ENCODE measurements around the gene RNFT2.

RNFT2 gene, protein sequence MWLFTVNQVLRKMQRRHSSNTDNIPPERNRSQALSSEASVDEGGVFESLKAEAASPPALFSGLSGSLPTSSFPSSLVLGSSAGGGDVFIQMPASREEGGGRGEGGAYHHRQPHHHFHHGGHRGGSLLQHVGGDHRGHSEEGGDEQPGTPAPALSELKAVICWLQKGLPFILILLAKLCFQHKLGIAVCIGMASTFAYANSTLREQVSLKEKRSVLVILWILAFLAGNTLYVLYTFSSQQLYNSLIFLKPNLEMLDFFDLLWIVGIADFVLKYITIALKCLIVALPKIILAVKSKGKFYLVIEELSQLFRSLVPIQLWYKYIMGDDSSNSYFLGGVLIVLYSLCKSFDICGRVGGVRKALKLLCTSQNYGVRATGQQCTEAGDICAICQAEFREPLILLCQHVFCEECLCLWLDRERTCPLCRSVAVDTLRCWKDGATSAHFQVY

DNA sequence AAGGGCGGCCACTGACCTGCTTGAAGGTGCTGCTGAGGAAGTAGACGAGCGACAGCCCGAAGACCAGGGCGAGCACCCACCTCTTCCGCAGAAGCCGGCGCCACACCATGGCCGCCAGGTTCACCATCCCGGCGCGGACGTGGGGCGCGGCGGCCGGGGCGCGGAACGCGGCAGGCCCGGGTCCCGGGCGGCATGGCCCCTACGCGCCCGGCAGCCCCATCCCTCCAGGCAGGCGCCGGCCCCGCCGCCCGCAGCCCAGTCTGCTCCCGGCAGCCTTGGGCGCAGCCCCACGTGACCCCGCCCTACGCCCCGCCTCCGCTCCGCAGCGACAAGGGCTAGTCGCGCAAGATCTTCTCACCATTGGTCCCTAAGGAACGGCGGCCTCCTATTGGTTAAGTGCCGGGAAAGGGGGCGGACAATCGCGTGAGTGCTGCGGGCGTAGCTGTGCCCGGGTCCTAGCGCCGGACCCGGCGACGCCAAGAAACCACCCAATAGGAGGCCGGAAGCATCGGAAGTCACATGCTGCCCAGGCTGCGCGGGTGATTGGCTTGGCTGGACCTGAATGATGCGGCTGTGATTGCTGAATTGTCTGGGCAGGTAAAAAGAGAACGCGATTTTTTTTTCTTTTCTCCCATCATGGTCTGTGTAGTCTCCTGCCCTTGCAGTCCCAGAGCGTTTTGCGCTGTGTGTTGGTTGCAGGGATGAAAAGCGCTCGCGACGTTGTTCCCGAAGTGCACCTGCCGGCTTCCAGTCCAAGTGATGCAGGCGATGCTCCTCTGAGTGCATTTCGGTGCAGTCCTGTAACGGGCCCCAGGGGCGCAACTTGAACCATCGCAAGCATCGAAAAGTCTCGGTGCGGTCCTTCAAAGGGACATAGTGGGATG, at the start of gene RNFT2, which contains the start of gene SPRING1:
RNFT2 (plus strand) TSS at position 542 of the 884 bp plus-strand sequence. CDS start 2,183 bp downstream, outside the sequence.
SPRING1 (minus strand) TSS at position 296 of the 884 bp plus-strand sequence; CDS start at position 127, 169 bp downstream.
- DNase-seq (ENCODE audit: low read depth): peak; percentile 100

DNA sequence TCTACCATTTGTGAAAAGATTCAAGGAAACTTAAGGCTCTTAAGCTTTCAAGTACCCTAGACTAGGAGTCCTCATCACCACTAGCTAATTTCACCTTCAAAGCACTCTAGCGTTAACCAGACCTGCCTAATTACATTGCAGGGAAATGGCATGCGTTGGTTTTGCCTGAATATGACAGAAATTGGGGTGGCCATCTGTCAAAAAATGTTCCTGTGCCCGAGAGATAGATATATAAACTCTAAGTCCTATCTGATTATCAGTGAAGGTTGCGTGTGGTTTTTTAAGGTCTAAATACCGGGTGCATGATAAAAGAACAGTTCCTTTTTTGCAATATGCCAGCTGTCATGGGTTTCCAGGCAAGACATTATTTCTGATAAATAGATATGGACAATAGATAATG, 48.6 kb upstream of the RNFT2 start:
- DNase-seq (ENCODE audit: low read depth): no peak

DNA sequence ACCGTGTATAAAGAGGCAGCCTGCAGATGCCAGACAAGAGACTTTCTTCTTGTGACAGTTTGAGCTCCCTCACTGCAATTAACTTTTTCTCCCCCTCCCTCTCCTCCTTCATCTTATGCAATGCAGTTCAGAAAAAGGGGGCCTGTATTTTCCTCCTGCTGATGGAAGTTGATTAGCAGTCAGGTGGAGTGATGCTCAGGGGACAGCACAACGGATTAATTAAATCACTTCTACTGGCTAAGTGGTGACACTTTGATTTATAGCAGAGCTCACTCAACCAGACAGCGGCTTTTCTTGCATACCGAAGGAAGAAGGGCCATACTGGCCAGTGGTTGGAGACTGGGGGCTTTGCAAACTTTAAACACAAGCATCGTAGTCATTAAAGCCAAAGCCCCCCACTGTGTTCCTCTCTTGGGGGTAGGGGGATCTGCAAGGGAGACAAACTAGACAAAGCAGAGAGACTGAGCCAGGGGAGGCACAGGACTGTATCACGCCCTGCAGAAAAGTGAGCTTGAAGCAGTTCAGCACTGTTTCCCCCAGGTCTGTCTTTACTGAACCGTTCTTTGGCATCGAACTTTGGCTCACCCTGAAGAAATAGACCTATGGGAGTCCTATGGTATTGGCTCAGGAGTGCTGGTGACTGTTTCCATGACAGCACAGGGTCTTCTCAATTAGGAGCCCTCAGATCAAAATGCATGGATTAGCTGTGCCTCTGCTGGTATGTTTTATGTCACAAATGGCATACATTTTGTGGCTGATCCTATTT, 48.0 kb upstream of the RNFT2 start:
- no peak for DNase-seq (ENCODE audit: low read depth)

DNA sequence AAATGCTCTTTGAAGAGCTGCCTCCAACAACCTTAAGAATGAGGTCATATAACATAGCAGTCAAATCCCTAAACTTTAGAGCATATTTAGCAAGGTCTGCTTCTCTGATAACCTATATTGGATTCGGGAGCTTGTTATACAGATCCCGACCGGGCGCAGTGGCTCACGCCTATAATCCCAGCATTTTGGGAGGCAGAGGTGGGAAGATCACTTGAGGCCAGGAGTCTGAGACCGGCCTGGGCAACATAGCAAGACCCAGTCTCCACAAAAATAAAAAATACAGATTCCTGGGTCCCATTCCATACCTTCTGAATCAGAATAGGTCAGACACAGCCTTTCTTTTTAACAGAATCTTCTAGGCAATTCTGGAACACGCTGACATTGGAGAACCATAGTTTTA, 46.9 kb upstream of the RNFT2 start:
- DNase-seq (ENCODE audit: low read depth): no peak

DNA sequence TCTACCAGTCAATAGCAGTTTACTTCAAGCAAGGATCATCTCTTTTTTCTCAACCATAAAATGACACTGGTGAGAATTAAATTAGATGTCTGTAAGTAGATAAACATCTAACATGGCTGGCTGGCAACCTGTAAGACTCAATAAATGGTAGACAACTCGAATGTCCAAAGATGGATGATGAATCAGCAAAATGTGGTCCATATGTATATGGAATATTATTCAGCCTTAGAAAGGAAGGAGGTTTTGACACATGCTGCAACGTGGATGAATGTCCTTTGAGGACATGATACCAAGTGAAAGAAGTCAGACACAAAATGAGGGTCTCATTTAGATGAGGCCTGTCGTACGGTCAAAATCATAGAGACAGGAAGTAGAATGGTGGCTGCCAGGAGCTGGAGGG, 46.5 kb upstream of the RNFT2 start:
- DNase-seq (ENCODE audit: low read depth): no peak

DNA sequence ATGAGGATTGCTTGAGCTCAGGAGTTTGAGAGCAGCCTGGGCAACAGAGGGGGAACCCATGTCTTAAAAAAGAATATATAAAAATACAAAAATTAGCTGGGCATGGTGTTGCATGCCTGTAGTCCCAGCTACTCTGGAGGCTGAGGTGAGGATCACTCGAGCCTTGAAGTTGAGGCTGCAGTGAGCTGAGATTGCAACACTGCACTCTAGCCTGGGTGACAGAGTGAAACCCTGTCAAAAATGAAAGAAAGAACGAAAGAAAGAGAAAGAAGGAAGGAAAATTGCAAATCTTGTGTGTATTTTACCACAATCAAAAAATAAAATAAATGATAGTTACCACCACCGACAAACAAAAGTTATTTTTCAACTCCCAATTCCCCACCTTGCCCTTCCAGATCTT, 45.5 kb upstream of the RNFT2 start:
- DNase-seq (ENCODE audit: low read depth): no peak

DNA sequence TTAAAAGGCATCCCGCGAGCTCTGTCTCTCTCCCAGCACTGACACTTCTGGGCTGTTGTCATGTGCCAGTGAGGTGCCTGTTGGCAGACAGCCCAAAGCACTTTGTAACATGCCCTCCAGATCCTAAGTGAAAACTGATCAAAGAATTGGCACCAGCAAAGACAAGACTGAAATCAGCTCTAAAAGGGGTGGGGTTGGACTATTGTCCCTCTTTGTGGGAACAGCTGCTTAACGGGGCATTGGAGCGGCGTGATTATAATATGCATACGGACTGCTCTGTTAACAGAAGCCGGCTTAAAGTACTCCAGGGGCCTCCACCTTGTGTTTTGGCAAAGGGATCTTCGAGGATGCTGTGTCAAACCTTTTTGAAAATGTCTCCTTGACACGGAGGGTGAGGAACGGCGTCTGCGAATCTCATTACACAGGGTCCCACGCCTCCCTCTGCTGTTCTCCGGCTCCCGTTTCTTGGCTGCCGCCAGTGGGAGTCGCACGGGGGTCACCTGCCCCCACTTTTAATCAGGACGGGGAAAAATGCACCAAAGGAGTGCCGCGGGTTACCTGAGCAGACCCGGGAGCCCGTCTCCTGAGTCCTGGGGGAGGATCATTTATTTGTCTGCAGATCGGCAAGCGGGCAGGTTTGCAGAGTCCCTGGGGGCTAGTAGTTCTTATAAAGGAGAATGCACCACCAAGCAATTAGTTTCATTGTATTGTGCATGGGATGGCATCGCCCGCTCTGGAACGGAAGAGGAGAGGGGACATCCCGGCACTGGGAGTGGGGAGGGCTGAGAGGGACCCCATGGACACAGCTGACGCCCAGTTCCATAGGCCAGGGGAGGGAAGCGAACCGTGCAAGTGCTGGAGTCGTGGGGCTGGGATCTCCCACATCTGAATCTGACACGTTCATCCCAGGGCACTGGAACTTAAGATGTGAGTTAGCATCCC, 44.6 kb upstream of the RNFT2 start:
- no peak for DNase-seq (ENCODE audit: low read depth)

DNA sequence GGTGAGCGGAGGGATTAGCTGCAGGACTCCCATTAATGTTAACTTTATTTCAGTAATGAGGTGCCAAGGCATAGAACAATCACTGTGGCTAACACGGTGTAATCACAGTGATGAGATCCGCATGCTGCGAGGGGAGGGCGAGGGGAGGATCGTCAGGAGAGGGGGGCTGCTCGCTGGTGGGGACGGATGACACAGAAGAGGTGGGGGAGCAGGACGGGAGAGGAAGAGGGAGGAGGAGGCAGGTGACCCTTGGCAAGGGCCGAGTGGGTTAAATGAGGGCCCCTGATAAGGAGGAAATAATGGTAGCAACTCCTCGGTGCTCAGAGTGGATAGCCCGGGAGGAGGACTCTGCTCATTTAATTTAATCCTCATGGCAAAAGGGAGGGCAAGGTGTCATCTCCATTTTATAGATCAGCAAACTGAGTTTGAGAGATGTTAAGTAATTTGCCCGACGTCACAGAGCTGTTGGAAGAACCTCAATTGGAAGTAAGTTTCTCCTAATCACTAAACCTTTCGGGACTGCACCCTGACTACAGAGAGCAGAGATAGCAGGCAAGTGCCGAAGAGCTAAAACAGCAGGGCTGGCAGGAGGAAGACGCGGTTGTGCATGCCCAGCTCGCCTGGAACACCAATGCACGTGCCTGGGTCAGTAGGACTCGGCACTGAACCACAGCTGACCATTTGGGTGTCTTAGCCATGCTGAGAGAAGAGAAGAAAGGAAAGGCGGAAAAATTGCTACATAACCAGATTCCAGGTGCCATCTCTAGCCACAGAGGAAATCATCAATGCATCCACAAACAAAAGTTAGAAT, 43.3 kb upstream of the RNFT2 start:
- DNase-seq (ENCODE audit: low read depth): no peak

DNA sequence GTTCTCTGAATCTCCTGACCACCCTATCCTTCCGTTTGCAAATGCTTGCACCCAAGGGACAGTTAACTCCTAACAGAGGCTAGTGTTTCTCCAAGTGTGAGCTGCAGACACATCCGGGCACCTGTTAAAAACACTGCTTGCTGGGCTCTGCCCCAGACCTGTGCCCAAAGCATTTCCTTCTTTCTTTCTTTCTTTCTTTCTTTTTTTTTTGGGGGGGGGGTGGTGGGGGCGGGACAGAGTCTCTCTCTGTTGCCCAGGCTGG, 42.7 kb upstream of the RNFT2 start:
- DNase-seq (ENCODE audit: low read depth): no peak

DNA sequence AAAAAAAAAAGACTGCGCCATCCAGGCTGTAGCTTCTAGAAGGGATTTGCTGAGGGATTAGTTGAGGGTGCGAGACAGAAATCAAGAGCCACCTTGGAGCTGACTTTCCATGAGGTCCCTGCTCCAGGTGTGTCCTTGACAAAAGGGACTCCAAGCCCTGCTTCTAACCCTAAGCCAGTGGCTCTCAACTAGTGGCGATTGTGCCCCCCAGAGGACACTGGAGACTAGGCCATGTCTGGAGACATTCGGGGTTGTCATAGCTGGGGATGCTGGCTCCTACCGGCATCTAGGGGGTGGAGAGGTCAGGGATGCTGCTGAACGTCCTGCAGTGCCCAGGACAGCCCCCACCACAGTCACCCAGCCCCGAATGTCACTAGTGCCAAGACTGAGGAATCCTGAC, 40.8 kb upstream of the RNFT2 start:
- no peak for DNase-seq (ENCODE audit: low read depth)

DNA sequence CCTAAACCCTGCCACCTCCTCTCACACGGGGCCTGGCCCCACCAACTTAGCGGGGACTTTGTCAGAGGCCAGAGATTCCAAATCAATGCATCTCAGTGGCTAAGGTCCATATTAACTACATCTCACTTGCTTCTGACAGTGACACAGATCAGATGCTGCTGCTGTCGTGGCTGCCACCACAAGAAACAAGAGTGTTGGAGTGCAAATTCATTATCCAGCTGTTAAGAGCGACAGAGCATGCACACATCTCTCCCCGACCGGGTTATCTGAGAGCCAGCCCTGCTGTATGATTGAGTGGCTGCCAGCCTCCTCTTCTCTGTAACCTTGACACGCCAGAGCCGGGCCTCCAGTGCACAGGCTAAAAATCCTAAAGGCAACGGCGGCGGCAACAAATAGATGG, 40.4 kb upstream of the RNFT2 start:
- DNase-seq (ENCODE audit: low read depth): no peak

DNA sequence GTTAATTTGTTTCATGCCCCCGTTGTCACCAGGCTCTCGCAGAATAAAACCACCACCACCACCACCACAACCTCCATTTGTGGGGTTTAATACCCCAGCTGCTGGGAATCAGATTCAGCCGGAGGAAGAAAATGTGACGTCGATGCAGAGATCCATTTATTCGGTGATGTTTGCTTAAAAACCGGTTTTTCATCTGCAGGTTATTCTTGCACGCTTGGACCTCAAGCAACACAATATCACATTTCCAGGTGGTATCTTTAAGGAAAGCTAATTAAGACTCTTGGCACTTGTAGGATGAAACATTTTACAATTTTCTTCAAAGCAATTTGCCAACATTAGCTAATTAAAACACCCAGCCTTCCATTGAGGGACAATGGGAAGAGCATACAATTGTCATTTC, 40.0 kb upstream of the RNFT2 start:
- no peak for DNase-seq (ENCODE audit: low read depth)

DNA sequence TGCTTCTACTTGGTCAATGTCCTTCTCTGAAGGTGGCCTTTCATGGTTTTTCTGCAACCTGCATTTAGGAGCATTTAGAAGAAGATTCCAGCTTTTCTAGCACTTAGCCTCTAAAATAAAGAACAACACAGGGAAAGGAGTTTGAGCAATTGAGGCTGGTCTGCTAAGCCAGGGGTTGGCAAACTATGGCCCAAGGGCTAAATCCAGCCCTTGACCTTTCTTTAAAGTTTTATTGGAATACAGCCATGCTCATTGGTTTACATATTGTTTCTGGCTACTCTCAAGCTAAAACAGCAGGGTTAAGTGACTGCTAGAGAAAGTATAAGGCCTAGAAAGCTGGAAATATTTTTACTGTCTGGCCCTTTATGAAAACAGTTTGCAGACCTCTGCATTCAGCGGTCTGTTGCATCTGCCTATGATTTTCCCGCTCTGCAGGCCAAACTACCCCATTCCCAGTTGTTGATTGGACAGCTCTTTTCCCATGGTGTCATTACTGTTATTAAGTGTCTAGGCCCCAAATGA, 39.5 kb upstream of the RNFT2 start:
- DNase-seq (ENCODE audit: low read depth): no peak

DNA sequence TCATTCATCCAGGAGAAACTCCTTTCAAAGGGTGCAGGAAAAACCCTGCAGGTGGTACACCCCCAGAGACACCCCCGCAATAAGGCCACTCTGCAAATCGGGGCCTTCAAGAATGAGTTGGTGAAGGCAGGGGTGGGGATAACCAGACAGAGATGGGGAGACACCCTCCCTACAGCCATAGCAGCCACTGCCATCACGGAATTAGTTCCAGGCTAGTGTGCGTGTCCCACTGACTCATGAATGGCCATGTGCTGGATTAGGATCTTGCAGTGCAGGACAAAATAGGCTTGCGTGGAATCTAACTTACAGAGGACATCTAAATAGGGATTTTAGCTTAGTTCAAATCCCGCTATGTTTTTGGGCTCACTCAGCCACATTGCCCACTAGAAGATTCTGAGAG, 38.0 kb upstream of the RNFT2 start:
- DNase-seq (ENCODE audit: low read depth): no peak

DNA sequence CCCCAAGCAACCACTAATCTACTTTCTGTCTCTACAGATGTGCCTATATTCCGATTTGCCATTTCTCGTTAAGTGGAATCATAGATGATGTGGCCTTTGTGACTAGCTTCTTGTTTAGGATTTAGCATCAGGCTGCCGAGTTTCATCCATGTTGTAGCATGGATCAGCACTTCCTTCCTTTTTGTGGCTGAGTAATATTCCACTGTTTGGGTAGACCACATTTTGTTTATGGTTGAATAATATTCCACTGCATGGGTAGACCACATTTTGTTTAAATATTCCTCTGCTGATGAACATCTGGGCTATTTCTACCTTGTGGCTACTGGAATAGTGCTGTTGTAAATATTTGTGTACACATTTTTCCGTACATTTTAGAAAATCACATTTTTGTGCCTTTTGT, 36.7 kb upstream of the RNFT2 start:
- DNase-seq (ENCODE audit: low read depth): no peak

DNA sequence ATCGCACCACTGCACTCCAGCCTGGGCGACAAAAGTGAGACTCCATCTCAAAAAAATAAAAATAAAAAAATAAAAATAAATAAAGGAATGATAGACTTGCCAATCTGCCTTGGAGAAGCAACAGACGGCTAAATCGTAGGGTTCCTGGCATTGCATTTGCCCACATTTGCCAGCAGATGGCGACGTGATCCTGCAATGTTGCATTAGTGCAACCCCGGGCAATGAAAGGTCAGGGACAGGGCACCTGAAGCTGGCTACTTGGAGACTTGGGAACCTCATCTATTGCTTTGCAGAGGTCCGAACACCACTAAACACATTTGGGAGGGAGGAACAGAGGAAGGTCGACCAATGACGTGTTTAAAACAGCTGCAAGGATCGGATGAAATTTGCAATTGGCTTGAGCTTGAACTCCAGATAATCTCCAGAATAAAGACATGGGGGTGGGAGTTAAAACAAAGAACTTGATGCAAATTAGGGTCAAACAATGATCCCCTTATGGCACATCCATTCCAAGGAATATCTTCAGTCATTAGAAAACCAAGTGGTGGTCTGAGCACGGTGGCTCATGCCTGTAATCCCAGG, 34.8 kb upstream of the RNFT2 start:
- DNase-seq (ENCODE audit: low read depth): peak; percentile 54

DNA sequence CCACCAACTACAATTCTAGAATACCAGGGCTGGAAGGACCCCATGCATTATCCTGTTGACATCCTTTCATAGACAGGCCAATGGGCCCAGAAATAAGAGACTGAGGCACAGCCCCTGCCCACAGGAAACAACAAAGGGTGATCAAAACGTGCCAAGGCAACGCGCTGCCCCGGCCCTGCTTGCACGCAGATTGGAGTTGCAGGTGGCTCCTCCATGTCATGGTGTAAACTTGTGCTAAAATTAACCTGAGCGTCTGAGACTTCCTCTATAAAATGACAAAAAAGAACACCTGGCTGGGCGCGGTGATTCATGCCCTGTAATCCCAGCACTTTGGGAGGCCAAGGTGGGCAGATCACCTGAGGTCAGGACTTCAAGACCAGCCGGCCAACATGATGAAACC, 30.4 kb upstream of the RNFT2 start:
- DNase-seq (ENCODE audit: low read depth): no peak

DNA sequence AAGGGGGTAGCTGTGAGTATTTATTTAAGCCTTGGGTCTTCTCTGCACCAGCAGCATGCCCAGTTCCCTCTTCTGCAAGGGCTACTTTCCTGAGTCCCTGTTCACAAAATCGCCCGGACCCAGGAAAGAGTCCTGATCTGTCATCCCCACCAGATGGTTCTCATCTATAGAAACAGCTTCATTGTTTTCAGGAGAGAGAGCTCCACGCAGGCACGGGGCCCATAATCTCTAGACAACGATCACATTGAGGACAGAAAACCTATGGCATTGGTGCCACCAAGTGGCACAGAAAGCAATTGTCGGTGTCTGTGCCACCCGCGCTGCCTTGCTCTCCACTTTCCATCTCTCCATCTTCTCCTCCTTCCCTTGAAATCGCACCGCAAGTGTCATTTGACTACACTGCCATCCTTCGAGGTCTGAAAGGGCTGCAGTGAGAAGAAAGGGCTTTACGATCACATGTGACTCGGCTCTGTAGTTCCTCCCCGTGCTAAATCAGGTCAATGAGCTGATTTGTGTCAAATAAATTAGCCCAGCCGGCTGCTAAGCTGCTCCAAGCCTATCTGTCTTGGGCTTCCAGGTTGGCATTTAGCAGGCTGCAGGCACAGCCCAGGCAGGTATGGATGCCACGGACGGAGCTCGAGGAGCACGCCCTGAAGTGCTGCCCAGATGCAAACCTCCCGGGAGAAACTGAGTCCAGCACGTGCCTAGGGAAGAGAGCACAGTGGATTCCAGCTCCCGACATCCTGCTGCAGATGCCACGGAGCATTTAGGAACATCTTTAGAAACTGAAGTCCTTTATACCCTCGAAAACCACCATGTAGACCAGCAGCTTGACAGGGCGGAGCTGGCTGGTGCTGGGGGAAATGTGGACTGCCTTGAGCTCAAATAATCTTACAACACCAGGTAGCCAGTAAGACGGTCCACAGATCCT, 29.0 kb upstream of the RNFT2 start:
- peak; percentile 31 for DNase-seq (ENCODE audit: low read depth)

DNA sequence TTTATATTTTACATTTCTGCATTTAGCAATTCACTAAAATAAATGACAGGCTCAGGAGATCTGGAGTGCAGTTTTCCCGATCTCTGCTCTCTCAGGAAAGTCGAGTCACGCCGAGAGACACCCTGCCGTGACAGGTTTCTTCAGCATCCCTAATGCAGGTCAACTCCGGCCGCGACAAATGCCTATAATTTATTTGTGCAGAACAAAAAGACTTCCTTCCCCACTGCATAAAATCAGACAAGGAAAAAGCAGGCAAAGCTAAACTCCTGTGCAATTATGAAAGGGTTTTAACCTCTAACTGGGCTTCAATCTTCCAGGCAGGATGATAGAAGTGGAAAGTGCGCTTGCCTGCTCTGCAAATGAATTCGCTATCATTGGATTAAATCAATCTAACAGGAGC, 28.3 kb upstream of the RNFT2 start:
- no peak for DNase-seq (ENCODE audit: low read depth)

All from iris pigment epithelial cell (primary cell).